Stimulated activated CD4-positive, alpha-beta T cell treated with anti-CD3 and anti-CD28 coated beads, Interleukin-12 subunit alpha, Interleukin-12 subunit beta, amount 100 ng/mL, for 48 hours (primary cell): ENCODE results near the gene PHPT1.
"Not testable (repeated sequence)": the region's sequence is repeated elsewhere in the genome, so short reads cannot be mapped to it uniquely, and the experiment has no call there.

Experiments
- DNase-seq, 3 donors: peaks; one replicate each; pipeline ENCODE4 v3.0.0-alpha.2; 2020; ENCODE audit warnings: low read depth in 2 of 3, low spot score in 1 of 3

The PHPT1 gene

GRCh38 chr9:136882947-136883283 is 33.7 kb downstream of the PHPT1 start:
- not testable (repeated sequence) for DNase-seq

GRCh38 chr9:136883670-136884069 is 34.5 kb downstream of the PHPT1 start:
- DNase-seq: not testable (repeated sequence)

DNA sequence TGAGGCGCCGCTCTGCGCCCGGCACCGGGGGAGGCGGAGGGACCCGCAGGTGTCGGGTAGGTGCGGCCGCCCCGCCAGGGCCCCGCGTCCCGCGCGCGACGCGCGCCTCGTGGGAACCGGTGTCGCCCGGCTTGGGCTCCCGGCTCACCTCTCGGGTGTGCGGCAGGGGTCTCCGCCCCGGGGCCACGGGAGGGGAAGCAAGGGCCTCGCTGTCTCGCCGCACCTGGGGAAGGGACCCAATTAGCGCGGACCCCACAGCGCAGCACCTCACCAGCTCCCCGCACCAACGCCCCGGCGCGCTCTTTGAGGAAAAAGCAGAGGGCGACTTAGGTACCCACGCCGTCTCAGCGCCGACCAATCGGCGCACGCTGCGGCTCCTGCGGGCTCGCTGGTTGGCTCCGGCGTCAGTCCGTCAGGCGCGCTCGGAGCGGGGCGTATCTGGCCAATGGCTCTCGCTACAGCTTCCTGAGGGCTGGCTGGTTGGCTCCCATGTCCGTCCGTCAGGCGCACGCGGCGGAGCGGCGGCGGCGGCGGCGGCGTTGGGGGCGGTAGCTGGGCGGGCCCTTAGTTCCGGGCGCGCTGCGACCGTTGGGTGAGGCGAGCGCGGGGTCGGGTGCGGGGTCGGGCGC is 36.9 kb downstream of the PHPT1 start, which contains the start of gene TRAF2:
Gene TRAF2, plus strand, starts transcription at position 567 of the 629 bp plus-strand sequence. CDS start 12,225 bp downstream, outside the sequence.
- peak; percentile 97 to 98 (median 97) for DNase-seq

- DNase-seq: peak in 1 of 3 donors; percentile 23
Measured at GRCh38 chr9:136886610-136887597, 37.7 kb downstream of the PHPT1 start.

- DNase-seq: no peak
Measured at GRCh38 chr9:136888454-136888853, 39.2 kb downstream of the PHPT1 start.

GRCh38 chr9:136889858-136890257 is 40.6 kb downstream of the PHPT1 start:
- DNase-seq: no peak

- no peak for DNase-seq
Measured at GRCh38 chr9:136890661-136891060, 41.5 kb downstream of the PHPT1 start.

DNA sequence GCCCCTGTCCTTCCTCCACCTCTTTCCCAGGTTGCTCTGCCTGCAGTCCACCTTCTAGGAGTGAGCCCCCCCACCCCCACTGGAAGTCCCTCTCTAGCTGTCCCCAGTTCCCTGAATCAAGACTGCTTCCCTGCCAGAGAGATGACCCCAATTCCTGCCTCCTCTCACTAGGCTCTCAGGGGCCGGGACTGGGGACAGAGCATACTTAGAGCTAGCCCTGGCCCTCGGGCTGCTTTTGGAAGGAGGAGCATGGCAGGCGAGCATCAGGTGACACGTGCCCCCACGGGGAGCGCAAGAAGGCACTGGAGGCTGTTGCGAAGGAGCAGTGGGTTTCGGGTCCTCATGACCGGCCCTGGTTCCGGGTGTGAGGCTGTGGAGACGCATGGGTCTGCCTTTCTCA is 46.8 kb downstream of the PHPT1 start:
- DNase-seq: no peak

DNA sequence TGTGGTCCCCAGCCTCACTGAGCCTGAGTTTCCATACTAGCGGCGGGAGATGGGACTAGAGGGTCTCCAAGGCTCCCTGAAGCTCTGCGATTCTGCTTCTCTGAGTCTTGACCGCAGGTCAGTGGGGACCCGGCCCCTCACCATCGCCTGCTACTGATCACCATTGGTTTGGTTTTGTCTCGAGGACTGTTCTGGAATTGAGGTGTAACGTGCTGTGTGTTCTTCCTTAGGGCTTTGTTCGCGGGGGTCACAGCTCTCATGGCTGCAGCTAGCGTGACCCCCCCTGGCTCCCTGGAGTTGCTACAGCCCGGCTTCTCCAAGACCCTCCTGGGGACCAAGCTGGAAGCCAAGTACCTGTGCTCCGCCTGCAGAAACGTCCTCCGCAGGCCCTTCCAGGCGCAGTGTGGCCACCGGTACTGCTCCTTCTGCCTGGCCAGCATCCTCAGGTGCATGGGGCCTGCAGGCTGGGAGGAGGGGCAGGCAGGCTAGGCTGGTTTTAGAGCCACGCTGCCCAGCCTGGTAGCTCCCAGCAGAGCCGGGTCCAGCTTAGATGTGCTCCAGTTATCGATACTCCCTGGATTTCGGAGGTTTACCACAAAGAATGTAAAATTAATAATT is 49.4 kb downstream of the PHPT1 start:
- no peak for DNase-seq

GRCh38 chr9:136899196-136899595 is 50.0 kb downstream of the PHPT1 start:
- DNase-seq: no peak

- DNase-seq: no peak
Measured at GRCh38 chr9:136900556-136900955, 51.3 kb downstream of the PHPT1 start.
